GM10266 (cell line): ENCODE data around the gene NOP56.

Experiments used
- DNase-seq: peaks from one replicate; pipeline ENCODE4 v3.0.0; 2012; ENCODE audit errors: extremely low spot score
- CTCF ChIP-seq: IDR thresholded peaks from 2 replicates; pipeline ENCODE4 v1.5.1; 2012; ENCODE audit warnings: mild to moderate bottlenecking, low read depth; ENCODE audit not compliant: control insufficient read depth, insufficient read depth; ENCODE audit errors: missing control alignments

The NOP56 gene

GRCh38 chr20:2698186-2698817 lies 45.9 kb downstream of the NOP56 start:
- no peak for TF ChIP-seq CTCF
- no peak for DNase-seq

GRCh38 chr20:2698912-2699311 lies 46.5 kb downstream of the NOP56 start:
- DNase-seq, result no peak
- no peak for TF ChIP-seq CTCF

- no peak for TF ChIP-seq CTCF
- no peak for DNase-seq
Measured at GRCh38 chr20:2699775-2700413, 47.5 kb downstream of the NOP56 start.

- TF ChIP-seq CTCF, result no peak
- DNase-seq, result no peak
Measured at GRCh38 chr20:2700913-2701620, 48.6 kb downstream of the NOP56 start.

GRCh38 chr20:2701671-2702081 lies 49.2 kb downstream of the NOP56 start:
- no peak for DNase-seq
- TF ChIP-seq CTCF, result no peak

GRCh38 chr20:2703716-2704475 lies 51.5 kb downstream of the NOP56 start:
- TF ChIP-seq CTCF, result no peak
- DNase-seq, result no peak
